Measurements from ENCODE around the gene PTPRN2.
"Not testable (repeated sequence)": the region's sequence is repeated elsewhere in the genome, so short reads cannot be mapped to it uniquely, and the experiment has no call there.

Gene PTPRN2

DNA sequence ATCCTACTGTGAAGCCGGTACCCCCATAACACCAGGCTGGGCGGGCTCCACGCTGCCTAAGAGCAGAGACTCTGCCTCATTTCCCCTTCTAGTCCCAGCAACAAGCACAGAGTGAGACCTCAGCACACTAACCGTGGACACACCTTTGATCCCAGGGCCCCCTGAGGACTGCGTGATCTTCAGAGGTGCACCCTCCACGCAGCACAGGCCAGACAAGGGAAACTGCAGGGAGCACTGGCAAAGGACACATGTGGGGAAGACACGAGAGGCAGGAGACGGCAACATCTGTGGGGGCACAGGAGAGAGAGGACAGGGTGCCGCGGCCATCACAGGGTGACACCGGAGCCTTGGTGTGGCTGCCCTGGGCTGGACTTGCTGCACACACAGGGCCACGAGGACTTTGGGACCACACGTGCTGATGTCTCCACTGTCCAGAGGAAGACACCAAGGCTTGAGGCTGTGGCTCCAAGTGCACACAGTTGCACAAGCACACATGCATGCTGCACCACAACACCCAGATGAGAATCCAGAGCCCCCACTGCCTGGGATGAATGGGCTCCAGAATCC, 128.8 kb downstream of the PTPRN2 start:
- DNase-seq, result no peak

DNA sequence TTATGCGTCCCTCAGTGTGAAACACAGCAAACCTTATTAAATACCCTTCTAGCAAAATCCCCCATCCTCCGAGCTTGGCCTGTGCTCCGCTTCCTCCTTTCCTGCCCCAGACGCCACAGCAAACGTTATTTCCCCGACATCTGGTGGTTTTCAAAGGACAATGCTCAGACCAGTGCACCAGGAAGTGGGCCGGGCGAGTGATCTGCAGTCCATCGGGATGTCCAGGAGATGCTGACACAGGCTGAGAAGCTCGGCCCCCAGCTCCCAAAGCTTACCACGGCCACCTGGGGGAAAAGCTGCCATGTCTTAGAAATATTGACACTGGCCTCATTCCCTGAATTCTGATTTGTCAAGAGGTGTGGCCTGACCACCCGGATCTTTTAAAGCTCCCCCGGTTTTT, 129.5 kb downstream of the PTPRN2 start:
- no peak for DNase-seq

DNA sequence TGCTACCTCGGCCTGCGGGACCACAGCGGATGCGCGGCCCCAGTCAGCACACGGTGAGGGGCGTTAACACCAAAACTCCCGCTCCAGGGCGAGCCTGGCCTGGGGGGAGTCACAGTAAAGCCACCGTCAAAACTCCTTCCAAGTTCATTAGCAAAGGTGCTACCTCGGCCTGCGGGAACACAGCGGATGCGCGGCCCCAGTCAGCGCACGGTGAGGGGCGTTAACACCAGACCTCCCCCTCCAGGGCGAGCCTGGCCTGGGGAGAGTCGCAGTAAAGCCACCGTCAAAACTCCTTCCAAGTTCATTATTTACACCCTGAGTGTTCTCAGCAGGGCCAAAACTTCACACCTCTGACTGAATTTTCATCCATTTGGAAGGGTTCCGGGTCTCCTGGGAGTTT, 130.0 kb downstream of the PTPRN2 start:
- not testable (repeated sequence) for DNase-seq

DNA sequence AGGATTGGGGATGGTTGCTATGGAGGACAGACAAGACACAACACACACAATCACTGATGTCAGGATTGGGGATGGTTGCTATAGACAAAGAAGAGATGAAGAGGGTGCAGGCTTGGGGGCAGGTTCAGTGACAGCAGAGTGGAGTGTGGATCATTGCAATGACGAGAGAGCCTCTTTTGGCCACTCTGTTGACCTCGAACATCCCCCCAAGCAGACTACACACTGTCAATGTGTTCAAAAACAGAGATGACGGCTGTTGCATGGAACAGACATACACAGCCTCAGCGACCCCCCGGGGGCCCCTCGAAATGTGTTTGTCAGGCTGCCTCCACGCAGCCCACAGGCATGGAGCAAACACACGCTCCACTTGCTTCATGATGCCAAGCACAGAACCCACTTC, 133.0 kb downstream of the PTPRN2 start:
- no peak for DNase-seq

DNA sequence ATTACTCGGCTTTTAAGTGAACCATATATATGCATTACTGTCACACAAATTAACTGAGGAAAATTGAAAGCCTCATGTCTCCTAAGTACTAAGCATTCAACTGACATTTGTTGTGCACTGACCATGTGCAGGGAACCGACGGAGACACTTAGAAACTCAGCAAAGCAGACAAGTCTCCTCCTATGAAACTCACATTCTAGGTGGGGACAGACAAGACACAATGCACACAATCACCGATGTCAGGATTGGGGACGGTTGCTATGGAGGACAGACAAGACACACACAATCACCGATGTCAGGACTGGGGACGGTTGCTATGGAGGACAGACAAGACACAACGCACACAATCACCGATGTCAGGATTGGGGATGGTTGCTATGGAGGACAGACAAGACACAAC, 134.0 kb downstream of the PTPRN2 start:
- no peak for DNase-seq

DNA sequence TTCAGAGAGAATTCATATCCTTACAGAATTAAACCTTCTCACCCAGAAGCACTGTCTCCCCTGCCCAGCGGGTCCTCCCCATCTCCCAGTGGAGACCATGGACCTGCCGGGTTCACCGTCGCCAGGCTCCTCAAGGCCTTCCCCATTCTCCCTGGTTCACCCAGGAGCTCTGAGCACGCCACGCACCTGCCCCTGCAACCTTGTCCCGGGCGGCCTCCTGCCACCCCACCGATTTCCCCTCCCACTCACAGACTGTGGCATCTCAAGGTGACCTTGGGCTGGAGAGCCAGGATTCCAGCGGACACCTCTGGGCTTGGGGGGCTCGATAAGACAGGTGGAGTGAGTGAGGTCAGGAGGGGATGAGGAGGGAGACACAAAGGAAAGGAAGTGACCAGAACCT, 135.3 kb downstream of the PTPRN2 start:
- no peak for DNase-seq

DNA sequence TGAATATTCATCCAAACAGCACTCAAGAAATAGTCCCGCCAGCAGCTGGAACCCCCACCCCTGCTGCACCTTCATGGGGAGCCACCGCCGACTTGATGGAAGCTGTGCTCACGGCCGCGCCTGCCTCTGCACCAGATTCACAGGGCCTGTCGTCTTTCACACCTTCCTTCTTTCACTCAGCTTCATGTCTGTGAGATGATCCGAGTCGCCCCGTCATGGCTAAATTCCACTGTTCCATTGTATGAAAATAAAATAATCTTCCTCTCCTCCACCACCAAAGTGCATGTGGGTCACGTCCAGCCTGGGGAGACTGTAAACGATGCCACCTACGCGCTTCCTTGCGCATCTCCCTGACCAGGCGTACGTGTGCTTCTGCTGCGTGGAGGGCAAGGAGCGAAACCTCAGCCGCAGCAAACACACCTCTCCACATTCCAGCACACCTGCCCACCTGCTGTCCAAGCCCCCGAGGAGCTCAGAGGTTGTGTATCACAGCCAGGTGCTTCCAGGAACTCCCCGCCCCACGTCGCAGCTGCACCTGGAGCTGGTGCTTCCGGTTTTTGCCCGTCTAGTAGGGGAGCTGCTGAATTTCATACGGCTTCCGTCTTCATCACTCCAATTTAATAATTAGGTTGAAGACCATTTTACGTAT, 137.0 kb downstream of the PTPRN2 start:
- no peak for DNase-seq

DNA sequence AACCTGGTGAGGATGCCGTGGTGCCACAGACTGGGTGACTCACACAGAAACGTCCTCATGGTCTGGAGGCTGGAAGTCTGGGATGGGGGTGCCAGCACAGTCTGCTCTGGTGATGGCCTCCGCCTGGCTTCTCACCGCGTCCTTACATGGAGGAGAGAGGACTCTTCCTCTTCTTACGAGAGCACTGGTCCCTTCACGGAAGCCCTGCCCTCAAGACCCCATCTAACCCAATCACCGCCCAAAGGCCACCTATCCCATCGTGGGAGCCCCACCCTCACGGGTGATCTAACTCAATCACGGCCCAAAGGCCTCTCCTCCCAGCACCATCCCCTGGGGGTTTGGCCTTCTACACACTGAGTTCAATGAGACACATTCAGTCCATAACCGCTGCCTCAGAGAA, 137.7 kb downstream of the PTPRN2 start:
- DNase-seq, result no peak

DNA sequence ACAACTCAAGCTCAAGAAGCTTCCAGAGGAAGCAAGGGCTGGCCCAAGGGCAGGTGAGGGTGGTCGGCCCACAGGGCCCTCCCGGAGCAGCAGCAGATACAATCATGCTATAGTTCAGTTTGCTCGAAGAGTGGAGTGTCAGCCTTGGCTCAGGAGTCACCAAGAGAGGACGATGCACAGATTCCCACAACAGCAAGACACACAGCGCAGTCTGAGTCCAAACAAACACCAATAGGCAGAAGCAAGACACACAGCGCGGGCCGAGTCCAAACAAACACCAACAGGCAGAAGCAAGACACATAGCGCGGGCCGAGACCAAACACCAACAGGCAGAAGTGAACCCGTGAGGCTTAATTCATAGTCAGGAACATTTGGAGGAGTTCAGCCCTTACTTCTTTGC, 138.4 kb downstream of the PTPRN2 start:
- DNase-seq, result no peak

DNA sequence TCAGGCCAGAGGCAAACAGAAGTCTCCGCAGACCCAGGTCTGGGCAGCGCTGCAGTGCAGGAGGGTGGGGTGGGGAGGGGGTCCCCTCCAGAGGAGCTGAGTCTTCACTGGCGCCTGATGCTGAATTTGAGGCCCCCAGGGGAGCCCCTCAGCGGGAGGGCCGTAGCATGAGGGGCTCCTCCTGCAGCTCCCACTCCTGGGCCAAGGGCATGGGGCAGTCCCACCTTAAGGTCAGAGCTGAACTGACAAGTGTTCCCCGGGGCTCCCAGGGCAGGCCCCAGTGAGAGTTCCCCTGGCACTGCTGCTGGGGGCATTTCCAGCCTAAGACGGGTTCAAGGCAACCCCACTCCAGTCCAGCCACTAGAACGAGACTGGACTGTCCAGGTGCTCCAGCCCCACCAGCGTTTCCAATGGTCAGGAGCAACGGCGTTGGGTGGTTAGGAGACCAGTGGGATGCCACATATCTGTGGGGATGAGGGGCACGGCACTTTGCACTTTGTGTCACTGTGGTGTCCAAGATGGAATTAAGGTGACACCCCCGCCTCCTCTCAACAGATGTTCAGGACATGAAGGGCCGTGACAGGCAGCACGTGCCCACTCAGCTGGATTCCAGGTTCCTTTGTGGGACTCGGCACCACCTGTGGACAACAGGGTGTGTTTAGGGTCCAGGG, 139.1 kb downstream of the PTPRN2 start:
- no peak for DNase-seq

DNA sequence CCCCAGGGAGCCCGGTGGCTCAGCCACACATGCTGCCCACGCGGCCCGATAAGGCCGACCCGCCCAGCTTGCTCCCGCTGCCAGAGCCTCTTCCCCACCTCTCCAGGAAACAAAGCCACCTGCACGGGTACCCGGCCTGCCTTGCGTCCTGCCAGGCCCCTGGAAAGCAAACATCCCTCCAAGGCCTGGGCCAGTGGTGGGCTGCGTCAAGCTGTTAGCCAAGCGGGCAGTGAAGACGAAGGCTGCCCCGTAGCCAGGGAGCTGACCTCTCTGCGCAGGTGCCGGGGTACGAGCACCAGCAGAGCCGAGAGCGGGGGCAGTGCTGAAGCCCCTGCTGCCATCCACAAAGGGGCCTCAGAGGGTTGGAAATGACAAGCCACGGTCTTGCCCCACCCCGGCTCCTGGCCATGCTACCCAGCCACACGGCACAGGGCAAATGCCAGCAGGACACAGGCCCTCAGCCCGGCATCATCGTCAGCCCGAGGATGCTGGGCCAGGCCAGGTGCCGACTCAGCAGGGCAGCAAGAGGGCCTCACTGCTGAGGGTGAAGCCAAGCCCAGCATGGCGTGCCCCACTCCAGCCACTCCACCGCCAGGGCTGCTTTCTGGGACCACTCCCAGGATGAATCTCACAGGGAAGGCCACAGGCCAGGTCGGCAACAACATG, 140.0 kb downstream of the PTPRN2 start:
- DNase-seq, result no peak

DNA sequence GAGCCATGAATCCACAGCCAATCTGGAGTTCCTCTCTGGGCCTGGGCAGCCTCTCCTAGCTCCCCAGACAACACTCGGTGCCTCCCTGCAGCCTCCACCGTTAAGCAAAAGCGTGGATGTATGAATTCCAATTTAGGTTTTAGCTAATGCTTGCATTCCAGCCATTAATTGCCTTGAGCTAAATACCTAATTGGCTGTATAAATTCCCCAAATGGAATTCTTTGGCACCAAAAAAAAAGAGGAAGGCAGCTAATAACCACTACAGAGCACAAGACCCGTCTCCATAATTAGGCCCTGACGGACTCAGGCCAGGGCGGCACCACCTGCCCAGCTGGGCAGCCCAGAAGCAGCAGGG, 140.5 kb downstream of the PTPRN2 start:
- no peak for DNase-seq

DNA sequence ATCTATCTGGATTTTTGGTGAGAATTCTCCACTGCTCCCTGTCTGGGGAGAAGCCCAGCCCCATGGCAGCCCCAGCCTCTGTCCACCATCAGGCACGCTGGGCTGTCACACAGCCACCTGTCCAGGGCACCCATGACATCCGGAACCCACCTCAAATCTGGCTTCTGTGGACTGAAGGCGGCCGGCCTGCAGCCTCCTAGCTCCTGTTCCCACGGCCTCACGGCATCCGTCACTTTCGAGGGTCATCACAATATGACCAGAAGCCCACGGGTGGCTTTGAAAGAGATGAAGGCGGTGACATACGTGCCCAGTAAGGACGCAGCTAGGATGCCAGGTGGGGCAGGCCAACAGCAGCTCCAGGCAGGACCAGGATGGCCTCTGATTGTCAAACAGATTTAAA, 140.9 kb downstream of the PTPRN2 start:
- no peak for DNase-seq

DNA sequence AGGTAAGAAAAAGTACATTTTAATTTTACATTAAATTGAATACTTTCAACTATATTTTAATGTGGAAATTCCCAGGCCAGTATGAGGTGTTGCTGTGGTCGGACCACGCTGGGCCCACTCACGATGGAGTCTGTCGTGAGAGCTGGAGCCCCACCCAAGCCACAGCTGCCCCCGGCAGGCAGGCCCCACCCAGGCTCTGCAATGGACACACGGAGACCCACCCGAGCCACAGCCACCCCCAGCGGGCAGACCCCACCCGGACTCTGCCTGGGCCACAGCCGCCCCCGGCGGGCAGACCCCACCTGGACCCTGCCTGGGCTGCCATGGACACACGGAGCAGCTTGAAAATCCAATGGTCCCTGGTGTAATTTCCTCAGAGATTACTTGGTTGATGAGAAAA, 141.3 kb downstream of the PTPRN2 start:
- DNase-seq, result no peak

DNA sequence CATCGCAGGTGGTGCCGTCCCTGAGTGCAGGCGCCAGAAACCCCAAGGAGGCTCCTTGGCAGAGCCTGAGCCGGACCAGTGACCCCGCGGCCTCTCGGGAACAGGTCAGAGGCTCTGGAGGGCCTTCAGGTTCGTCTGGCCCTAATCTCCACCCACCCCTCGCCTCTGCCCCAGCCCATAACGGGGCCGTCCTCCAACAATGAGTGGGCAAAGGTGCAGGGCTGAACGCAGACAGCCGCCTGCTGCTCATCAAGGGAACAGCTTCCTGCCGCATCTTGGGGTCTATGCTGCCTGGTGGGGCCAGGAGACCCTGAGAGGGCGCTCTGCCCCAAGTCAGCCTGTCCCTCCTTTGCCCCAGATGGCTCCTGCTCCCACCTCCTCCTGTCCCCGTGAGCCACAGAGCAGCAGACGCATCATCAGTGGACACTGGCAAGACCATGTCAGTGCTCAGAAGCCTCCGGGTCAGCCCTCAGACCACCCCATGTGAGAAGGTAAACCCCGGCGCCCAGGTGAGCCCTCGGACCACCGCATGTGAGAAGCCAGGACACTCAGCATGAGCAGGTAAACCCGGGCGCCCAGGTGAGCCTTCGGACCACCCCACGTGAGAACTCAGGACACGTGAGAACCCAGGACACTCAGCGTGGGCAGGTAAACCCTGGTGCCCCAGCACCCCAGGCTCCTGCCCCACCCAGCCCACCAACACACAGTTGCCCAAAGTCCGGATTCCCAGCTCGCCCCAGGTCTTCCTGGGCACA, 142.0 kb downstream of the PTPRN2 start:
- no peak for DNase-seq

DNA sequence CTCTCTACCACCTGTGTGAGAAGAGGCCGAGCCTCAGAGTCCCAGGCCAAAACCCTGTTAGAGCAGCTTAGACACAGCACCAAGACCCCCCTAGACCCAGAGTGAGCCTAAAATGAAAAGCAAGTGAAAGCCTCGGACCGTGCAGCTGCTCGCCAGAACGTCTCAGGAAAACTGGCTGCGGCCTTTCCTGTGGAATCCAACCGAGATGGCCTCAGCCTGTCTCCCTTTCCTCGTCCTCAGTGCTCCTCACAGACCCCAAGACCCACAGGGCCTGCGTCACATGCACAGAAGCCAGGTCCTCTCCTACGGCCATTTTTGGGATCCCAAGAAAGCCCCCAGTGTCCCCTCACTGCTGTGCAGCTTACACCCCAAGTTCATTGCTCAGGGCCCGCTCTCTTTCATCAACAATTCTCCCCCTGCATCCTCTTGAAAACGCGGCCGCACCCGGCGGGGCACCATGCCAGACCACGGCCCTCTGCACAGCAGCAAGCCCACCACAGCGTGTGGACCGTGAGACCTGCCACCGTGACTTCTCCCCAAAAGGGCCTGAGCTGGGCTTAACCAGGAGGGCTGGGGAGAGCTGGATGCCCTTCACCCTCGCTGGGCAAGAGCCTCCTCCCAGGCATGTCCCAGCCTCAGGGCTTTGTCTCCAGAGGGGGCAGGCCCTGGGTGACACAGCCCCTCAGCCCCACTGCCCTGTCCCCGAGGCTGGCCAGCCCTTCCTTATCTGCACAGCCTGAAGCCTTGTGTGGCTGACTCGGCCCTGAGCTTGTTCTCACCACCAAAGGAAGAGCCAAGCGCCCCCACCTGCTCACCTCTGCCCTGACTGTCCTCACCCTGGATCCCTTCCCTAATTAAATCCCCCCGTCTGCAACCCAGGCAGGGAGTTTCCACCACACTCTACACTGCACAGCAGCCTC, 142.9 kb downstream of the PTPRN2 start:
- DNase-seq, result no peak

DNA sequence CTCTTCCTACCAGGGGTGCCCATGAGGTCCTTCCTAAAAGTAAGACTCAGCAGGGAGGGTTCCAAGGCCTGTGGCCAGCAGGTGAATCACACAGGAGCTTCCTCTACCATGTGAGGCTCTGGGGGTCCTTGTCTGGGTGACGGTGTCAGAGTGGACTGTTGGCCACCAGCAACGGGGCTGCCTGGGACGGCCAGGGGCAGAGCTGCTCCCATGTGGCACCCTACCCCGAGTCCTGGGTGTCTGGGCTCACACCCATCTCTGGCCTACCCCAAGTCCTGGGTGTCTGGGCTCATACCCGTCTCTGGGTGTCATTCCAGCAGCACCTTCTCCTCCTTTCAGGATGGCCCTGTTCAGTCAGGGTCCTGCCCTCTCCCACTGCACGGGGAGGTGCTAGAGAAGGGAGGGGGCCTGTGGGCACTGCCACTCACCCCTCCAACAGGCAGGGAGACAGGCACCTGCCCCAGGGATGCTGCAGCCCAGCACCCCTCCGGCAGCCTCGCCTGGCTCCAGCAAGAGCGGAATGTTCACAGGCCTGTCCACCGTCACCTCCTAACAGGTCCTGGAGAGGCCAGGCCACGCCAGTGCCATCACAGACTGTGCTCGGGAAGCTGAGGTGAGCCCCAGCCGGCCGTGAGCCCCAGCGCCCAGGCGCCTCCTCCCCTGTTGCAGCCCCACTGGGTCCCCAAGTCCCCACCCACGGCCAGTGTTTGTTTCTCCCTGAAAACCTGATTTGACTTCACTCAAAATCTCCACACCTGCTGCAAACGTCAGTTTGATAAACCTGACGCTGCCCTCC, 143.7 kb downstream of the PTPRN2 start:
- no peak for DNase-seq

DNA sequence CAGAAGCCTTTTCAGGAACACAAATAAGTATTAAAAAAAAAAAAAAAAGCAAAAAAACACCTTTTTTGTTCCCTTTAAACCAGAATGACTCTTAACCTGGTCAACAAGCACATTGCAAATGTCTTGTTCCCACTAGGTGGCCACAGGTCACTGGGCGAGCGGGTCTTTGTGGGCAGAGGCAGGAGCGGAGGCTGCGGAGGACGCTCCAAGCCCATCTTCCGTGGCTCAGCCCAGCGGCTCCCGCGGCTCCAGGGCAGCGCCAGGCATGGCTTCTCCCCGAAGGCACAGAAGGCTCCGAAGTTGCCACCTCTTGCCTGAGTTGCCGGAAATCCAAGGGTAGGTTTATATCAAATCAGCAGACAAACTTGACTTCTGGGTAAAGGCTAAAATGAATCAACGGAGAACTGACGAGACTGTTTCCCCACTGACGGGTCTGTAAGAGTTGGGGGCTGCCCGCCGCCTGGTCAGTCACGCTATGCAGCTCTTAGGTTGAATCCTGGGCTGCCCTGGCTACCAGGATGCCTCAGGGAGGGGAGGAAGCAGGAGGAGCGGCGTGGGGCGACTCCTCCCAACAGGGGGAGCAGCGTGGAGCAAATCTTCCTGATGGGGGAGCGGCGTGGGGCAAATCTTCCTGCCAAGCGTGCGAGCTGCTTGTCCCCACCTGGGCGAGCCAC, 144.5 kb downstream of the PTPRN2 start:
- DNase-seq, result no peak

DNA sequence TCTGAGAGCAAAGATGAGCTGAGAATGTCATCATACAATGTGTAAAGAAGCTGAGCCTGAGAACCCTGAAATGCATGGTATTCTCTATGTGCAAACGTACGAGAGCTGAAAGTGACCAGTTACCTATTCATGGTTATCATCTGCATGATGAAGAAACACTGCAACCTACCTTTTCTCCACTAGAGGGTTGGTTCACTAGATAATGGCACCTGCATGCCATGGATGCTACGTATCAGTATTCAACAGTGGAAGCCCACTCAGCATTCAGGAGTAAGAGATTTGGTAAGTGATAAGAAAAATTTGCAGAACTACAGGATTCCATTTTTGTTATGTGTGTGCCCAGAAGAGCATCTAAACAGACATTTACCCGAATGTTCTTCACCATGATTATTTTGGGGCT, 145.4 kb downstream of the PTPRN2 start:
- no peak for DNase-seq

DNA sequence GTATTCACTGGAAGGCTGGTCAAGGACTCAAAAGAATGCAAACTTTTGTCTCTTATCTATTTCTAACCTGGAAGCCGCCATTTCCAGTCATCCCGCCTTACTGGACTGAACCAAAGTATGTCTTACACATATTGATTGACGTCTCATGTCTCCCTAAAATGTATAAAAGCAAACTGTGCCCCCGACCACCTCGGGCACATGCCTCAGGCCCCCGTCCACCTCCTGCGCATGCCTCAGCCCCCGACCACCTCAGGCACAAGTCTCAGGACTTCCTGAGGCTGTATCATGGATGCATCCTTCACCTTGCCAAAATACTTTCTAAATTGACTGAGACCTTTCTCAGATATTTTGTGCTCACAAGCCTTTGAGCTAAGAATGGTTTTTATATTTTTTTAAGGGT, 148.6 kb downstream of the PTPRN2 start:
- no peak for DNase-seq
